H9 (cell line): ENCODE results near the gene TFR2. TPM values are rescaled to one million over a fixed set of nuclear protein-coding genes. Genes with fewer than 3 reads are reported as not detected.

Source experiments
- DNase-seq: peaks from one replicate; pipeline ENCODE4 v3.0.0-alpha.2; 2017
- H2AFZ ChIP-seq: one replicate; pipeline ENCODE4 v1.6.1; 2013; ENCODE audit warnings: mild to moderate bottlenecking, low read length, control low read depth, moderate library complexity
- H2AK5ac ChIP-seq: 2 replicates; pipeline ENCODE4 v1.6.1; 2013; ENCODE audit warnings: low read length, control low read depth, mixed read lengths; ENCODE audit not compliant: insufficient read length
- H2BK120ac ChIP-seq: one replicate; pipeline ENCODE4 v1.6.1; 2013; ENCODE audit warnings: low read depth, mild to moderate bottlenecking, low read length, control low read depth, inconsistent platforms; ENCODE audit not compliant: poor library complexity, severe bottlenecking
- H2BK12ac ChIP-seq: 2 replicates; pipeline ENCODE4 v1.6.1; 2013; ENCODE audit warnings: low read length, control low read depth, mixed read lengths, low read depth; ENCODE audit not compliant: insufficient read length
- H2BK15ac ChIP-seq: 2 replicates; pipeline ENCODE4 v1.6.1; 2013; ENCODE audit warnings: low read depth, low read length, control low read depth
- H2BK20ac ChIP-seq: one replicate; pipeline ENCODE4 v1.6.1; 2013; ENCODE audit warnings: low read depth, mild to moderate bottlenecking, low read length, control low read depth, inconsistent platforms; ENCODE audit not compliant: poor library complexity, severe bottlenecking
- H2BK5ac ChIP-seq: 2 replicates; pipeline ENCODE4 v1.6.1; 2013; ENCODE audit warnings: low read length, control low read depth, mixed read lengths; ENCODE audit not compliant: insufficient read length
- H3K14ac ChIP-seq: 2 replicates; pipeline ENCODE4 v1.6.1; 2013; ENCODE audit warnings: low read length, control low read depth; ENCODE audit not compliant: insufficient read depth
- H3K18ac ChIP-seq: 2 replicates; pipeline ENCODE4 v1.6.1; 2013; ENCODE audit warnings: low read depth, mild to moderate bottlenecking, mixed read lengths, low read length, control low read depth; ENCODE audit not compliant: insufficient read length
- H3K23ac ChIP-seq: 2 replicates; pipeline ENCODE4 v1.6.1; 2013; ENCODE audit warnings: low read length, control low read depth, mixed read lengths, low read depth; ENCODE audit not compliant: insufficient read length
- H3K23me2 ChIP-seq: 2 replicates; pipeline ENCODE4 v1.6.1; 2013; ENCODE audit warnings: low read depth, mild to moderate bottlenecking, mixed read lengths, low read length, control low read depth; ENCODE audit not compliant: insufficient read length, poor library complexity, severe bottlenecking
- H3K27ac ChIP-seq: 2 replicates; pipeline ENCODE4 v1.5.1; 2013; ENCODE audit warnings: low read length, control low read depth, mixed read lengths, low read depth; ENCODE audit not compliant: insufficient read length
- H3K27me3 ChIP-seq: 2 replicates; pipeline ENCODE4 v1.6.1; 2013; ENCODE audit warnings: low read length, control low read depth, inconsistent platforms; ENCODE audit not compliant: insufficient read depth
- H3K4ac ChIP-seq: 2 replicates; pipeline ENCODE4 v1.6.1; 2013; ENCODE audit warnings: low read depth, mild to moderate bottlenecking, control low read depth, inconsistent platforms, low read length, moderate library complexity
- H3K4me1 ChIP-seq: 2 replicates; pipeline ENCODE4 v1.6.1; 2013; ENCODE audit warnings: low read length, control low read depth, inconsistent platforms; ENCODE audit not compliant: insufficient read depth
- H3K4me2 ChIP-seq: 2 replicates; pipeline ENCODE4 v1.6.1; 2013; ENCODE audit warnings: low read length, control low read depth, mixed read lengths; ENCODE audit not compliant: insufficient read length, insufficient read depth
- H3K56ac ChIP-seq: 2 replicates; pipeline ENCODE4 v1.6.1; 2013; ENCODE audit warnings: low read depth, mild to moderate bottlenecking, mixed read lengths, low read length, control low read depth; ENCODE audit not compliant: insufficient read length
- H3K79me1 ChIP-seq: 2 replicates; pipeline ENCODE4 v1.6.1; 2013; ENCODE audit warnings: low read depth, mild to moderate bottlenecking, moderate library complexity, low read length, control low read depth, inconsistent platforms; ENCODE audit not compliant: insufficient read depth, poor library complexity, severe bottlenecking
- H3K79me2 ChIP-seq: 2 replicates; pipeline ENCODE4 v1.6.1; 2013; ENCODE audit warnings: low read length, control low read depth, inconsistent platforms; ENCODE audit not compliant: insufficient read depth
- H3K9ac ChIP-seq: 2 replicates; pipeline ENCODE4 v1.6.1; 2013; ENCODE audit warnings: low read length, control low read depth, mixed read lengths; ENCODE audit not compliant: insufficient read length; ENCODE audit errors: extremely low read depth
- H3K9me3 ChIP-seq: one replicate; pipeline ENCODE4 v1.6.1; 2013; ENCODE audit warnings: low read depth, low read length, inconsistent platforms; ENCODE audit not compliant: control insufficient read depth
- H3T11ph ChIP-seq: one replicate; pipeline ENCODE4 v1.6.1; 2013; ENCODE audit warnings: mild to moderate bottlenecking, low read length, control low read depth, inconsistent platforms
- H4K20me1 ChIP-seq: one replicate; pipeline ENCODE4 v1.6.1; 2013; ENCODE audit not compliant: control insufficient read depth, insufficient read length, insufficient read depth
- H4K5ac ChIP-seq: 2 replicates; pipeline ENCODE4 v1.6.1; 2013; ENCODE audit warnings: low read depth, mild to moderate bottlenecking, mixed read lengths, low read length, control low read depth; ENCODE audit not compliant: insufficient read length
- H4K8ac ChIP-seq: replicated peaks from 2 replicates; pipeline ENCODE4 v1.6.1; 2013; ENCODE audit warnings: low read length, control low read depth, mixed read lengths, low read depth; ENCODE audit not compliant: insufficient read length
- H4K91ac ChIP-seq: 2 replicates; pipeline ENCODE4 v1.6.1; 2013; ENCODE audit warnings: low read depth, mild to moderate bottlenecking, moderate library complexity, mixed read lengths, low read length, control low read depth; ENCODE audit not compliant: insufficient read length
- H3K27ac Mint-ChIP-seq, 3 experiments: 2 replicates in 2 of 3; 3 replicates in 1 of 3; pipeline ENCODE4 v1.8.0; 2020 to 2021; ENCODE audit warnings: mixed read lengths in 3 of 3, mild to moderate bottlenecking in 1 of 3, moderate library complexity in 1 of 3
- H3K27me3 Mint-ChIP-seq: 2 replicates; pipeline ENCODE4 v1.8.0; 2021; ENCODE audit warnings: low read depth, mild to moderate bottlenecking, moderate library complexity, mixed read lengths
- H3K36me3 Mint-ChIP-seq, 3 experiments: 2 replicates in 2 of 3; 3 replicates in 1 of 3; pipeline ENCODE4 v1.8.0; 2020 to 2021; ENCODE audit warnings: low read depth in 3 of 3, mixed read lengths in 3 of 3; ENCODE audit not compliant: insufficient read depth in 1 of 3
- H3K4me1 Mint-ChIP-seq, 2 experiments: 2 replicates each; pipeline ENCODE4 v1.8.0; 2020; ENCODE audit warnings: mixed read lengths in 2 of 2
- H3K4me3 Mint-ChIP-seq, 2 experiments: 2 replicates in 1 of 2; 3 replicates in 1 of 2; pipeline ENCODE4 v1.8.0; 2020 to 2021; ENCODE audit warnings: mild to moderate bottlenecking in 2 of 2, mixed read lengths in 2 of 2, moderate library complexity in 1 of 2
- H3K9me3 Mint-ChIP-seq, 2 experiments: 2 replicates in 1 of 2; 3 replicates in 1 of 2; pipeline ENCODE4 v1.8.0; 2020; ENCODE audit warnings: mild to moderate bottlenecking in 2 of 2, mixed read lengths in 2 of 2, moderate library complexity in 1 of 2
- WGBS: extraction: QIAGEN DNeasy Blood & Tissue Kit; methylation state at CpG from one replicate; pipeline ENCODE4 v1.1.7; 2013; ENCODE audit warnings: missing lambda C conversion rate, low lambda C conversion rate, mixed read lengths; ENCODE audit not compliant: insufficient read length; ENCODE audit errors: extremely low coverage; 5-methylcytosine and 5-hydroxymethylcytosine counted together
- total RNA-seq: library from RNA; stranded (reverse); gene quantifications from 2 replicates; pipeline ENCODE4 v1.2.1, GENCODE V29; 2021
- TF ChIP-seq, protein P1 (sequence below): fragments of 200-600 bp; sonication (generic); conservative IDR thresholded peaks from 3 replicates; pipeline ENCODE4 v1.8.0; 2021; ENCODE audit warnings: antibody characterized with exemption, mild to moderate bottlenecking

The TFR2 gene
- total RNA-seq, 1 experiment from 2014 or later: 2.3 TPM

DNA sequence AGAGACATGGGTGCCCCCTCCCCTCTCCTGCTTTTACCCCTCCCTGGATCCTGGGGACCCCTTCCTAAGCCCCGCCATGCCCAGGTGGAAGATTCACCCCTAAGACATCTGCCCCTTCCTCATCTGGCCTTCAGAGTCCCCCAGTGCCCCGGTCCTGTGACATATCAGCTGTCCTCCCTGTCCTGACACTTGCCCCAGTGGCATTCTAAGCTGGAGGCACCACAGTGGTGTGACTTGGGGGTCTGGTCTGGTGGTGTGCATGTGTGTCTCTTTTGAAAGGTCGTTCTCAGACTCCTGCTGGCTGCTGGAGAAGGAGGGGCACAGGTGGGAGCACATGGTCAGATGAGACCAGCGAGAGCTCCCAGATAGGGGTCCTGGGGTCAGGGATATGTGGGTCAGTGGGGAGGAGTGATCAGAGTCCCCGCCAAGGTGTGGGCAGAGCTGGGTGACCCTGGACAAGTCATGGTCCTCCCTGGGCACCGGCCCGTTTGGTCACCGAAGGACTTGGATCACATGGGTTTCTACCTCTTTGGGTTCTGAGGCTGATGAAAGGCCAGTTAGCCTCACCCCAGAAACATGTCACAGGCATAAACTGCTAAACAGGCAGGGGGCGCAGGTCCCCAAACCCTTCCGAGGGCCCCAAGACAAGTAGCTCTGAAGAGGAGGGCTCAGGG is 645 bp upstream of the TFR2 start:
- no peak overlapping the region for H2BK20ac ChIP-seq
- H2BK15ac ChIP-seq: no peak overlapping the region
- no CpG with 5 or more reads among the region's 10 CpGs for WGBS
- H3T11ph ChIP-seq: no peak overlapping the region
- H4K5ac ChIP-seq: no peak overlapping the region
- H3K36me3 Mint-ChIP-seq: no peaks in the 10 kb centered on the region
- no peak overlapping the region for H2AFZ ChIP-seq
- H3K4me3 Mint-ChIP-seq: no peak overlapping the region; a peak in 1 of 5 replicates
- H3K23me2 ChIP-seq: no peaks in the 10 kb centered on the region
- H3K4me1 ChIP-seq: no peaks in the 10 kb centered on the region
- no peaks in the 10 kb centered on the region for H3K9me3 Mint-ChIP-seq
- H3K4me1 Mint-ChIP-seq: peaks cover 7 to 41% of the 10 kb centered on the region in 2 experiments
- no peak overlapping the region for H3K9ac ChIP-seq
- no peak overlapping the region for H4K91ac ChIP-seq
- TF ChIP-seq, protein P1, sequence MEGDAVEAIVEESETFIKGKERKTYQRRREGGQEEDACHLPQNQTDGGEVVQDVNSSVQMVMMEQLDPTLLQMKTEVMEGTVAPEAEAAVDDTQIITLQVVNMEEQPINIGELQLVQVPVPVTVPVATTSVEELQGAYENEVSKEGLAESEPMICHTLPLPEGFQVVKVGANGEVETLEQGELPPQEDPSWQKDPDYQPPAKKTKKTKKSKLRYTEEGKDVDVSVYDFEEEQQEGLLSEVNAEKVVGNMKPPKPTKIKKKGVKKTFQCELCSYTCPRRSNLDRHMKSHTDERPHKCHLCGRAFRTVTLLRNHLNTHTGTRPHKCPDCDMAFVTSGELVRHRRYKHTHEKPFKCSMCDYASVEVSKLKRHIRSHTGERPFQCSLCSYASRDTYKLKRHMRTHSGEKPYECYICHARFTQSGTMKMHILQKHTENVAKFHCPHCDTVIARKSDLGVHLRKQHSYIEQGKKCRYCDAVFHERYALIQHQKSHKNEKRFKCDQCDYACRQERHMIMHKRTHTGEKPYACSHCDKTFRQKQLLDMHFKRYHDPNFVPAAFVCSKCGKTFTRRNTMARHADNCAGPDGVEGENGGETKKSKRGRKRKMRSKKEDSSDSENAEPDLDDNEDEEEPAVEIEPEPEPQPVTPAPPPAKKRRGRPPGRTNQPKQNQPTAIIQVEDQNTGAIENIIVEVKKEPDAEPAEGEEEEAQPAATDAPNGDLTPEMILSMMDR: no peak
- no peak overlapping the region for H3K23ac ChIP-seq
- no peak overlapping the region for H2AK5ac ChIP-seq
- H3K4me2 ChIP-seq: no peak overlapping the region
- no peaks in the 10 kb centered on the region for H3K9me3 ChIP-seq
- no peaks in the 10 kb centered on the region for H3K27me3 ChIP-seq
- H3K79me2 ChIP-seq: no peaks in the 10 kb centered on the region
- no peak overlapping the region for H2BK12ac ChIP-seq
- H3K18ac ChIP-seq: no peak overlapping the region
- no peak overlapping the region for H3K56ac ChIP-seq
- no peaks in the 10 kb centered on the region for H3K79me1 ChIP-seq
- no peak overlapping the region for H4K8ac ChIP-seq
- peaks cover 14% of the 10 kb centered on the region for H3K27me3 Mint-ChIP-seq
- no peak overlapping the region for H3K27ac Mint-ChIP-seq
- H2BK5ac ChIP-seq: no peak overlapping the region
- H2BK120ac ChIP-seq: no peak overlapping the region
- DNase-seq: no peak
- no peaks in the 10 kb centered on the region for H4K20me1 ChIP-seq
- H3K27ac ChIP-seq: no peak overlapping the region
- no peak overlapping the region for H3K4ac ChIP-seq
- no peak overlapping the region; the same call in 1 of the 2 replicates for H3K14ac ChIP-seq
